Coronary artery (tissue), 2 donors: ENCODE measurements around the gene NEDD4L.

ENCODE experiments used
- DNase-seq: peaks from one replicate; pipeline ENCODE4 v3.0.0-alpha.2; 2017; ENCODE audit warnings: low spot score
- H3K27ac ChIP-seq, 2 donors: fragments of 200-600 bp; sonication (generic); one replicate each; pipeline ENCODE4 v1.5.1; 2016 to 2019
- H3K4me3 ChIP-seq: fragments of 200-600 bp; sonication (generic); 2 replicates; pipeline ENCODE4 v1.5.1; 2016; ENCODE audit warnings: mild to moderate bottlenecking, moderate library complexity
- TF ChIP-seq, protein P1 (sequence below): fragments of 200-600 bp; sonication (generic); IDR thresholded peaks from one replicate; pipeline ENCODE4 v1.5.1; 2019; ENCODE audit warnings: antibody characterized with exemption

Gene NEDD4L

GRCh38 chr18:58196164-58196563, 152.1 kb downstream of the NEDD4L start:
- TF ChIP-seq, protein P1, sequence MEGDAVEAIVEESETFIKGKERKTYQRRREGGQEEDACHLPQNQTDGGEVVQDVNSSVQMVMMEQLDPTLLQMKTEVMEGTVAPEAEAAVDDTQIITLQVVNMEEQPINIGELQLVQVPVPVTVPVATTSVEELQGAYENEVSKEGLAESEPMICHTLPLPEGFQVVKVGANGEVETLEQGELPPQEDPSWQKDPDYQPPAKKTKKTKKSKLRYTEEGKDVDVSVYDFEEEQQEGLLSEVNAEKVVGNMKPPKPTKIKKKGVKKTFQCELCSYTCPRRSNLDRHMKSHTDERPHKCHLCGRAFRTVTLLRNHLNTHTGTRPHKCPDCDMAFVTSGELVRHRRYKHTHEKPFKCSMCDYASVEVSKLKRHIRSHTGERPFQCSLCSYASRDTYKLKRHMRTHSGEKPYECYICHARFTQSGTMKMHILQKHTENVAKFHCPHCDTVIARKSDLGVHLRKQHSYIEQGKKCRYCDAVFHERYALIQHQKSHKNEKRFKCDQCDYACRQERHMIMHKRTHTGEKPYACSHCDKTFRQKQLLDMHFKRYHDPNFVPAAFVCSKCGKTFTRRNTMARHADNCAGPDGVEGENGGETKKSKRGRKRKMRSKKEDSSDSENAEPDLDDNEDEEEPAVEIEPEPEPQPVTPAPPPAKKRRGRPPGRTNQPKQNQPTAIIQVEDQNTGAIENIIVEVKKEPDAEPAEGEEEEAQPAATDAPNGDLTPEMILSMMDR = no peak
- no peak overlapping the region for H3K4me3 ChIP-seq
- DNase-seq = no peak
- H3K27ac ChIP-seq = no peak overlapping the region

DNA sequence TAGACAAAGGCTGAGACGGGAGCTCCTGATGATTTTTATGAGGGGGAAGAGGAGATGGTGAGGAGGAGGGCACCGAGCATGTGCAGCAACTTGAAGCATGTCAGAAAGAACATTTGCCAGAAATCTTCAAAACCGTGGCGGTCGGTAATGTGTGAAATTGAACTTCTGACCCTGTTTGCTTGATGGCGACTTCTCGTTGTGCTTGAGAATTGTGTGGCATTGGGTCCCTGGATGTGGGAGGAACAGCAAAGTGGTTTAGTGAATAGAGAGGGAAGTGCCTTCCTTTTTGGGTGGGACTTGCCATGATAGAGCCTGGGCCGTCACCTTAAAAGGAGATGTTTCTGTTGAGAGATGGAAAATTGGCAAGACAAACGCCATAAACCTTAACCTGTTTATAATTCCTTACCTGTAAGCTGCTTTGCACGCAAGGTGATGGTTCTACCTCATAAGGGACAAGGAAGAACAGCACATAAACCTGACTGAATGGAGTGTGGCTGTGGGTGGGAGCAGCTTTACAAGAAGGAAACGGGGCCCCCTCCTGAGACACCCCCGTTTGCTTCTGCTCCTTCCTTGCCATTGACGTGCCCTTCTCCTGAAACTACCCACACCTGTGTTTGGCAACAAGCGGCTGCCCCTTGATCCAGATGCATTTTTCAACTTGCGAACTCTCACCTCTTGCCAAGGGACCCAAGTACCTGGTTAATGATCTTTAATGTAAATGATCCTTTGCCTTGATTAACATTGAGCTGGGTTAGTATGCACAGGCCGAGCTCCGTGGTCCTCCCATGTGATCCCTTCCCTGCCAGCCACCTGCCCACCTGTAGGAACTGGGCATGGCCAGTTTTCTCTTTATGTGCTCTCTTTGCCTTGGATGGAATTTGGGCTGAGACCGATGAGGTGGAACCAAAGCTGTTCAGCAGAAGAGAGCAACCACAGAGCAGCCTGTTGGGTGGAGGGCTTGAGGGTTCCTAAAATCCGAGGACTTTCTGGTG, 153.2 kb downstream of the NEDD4L start:
- TF ChIP-seq, protein P1 = no peak
- H3K27ac ChIP-seq = no peak overlapping the region
- DNase-seq = no peak
- H3K4me3 ChIP-seq = no peak overlapping the region

- DNase-seq = no peak
- no peak overlapping the region for H3K4me3 ChIP-seq
- TF ChIP-seq, protein P1 = no peak
- H3K27ac ChIP-seq = no peak overlapping the region
Observed at GRCh38 chr18:58201268-58201667, 157.2 kb downstream of the NEDD4L start.

DNA sequence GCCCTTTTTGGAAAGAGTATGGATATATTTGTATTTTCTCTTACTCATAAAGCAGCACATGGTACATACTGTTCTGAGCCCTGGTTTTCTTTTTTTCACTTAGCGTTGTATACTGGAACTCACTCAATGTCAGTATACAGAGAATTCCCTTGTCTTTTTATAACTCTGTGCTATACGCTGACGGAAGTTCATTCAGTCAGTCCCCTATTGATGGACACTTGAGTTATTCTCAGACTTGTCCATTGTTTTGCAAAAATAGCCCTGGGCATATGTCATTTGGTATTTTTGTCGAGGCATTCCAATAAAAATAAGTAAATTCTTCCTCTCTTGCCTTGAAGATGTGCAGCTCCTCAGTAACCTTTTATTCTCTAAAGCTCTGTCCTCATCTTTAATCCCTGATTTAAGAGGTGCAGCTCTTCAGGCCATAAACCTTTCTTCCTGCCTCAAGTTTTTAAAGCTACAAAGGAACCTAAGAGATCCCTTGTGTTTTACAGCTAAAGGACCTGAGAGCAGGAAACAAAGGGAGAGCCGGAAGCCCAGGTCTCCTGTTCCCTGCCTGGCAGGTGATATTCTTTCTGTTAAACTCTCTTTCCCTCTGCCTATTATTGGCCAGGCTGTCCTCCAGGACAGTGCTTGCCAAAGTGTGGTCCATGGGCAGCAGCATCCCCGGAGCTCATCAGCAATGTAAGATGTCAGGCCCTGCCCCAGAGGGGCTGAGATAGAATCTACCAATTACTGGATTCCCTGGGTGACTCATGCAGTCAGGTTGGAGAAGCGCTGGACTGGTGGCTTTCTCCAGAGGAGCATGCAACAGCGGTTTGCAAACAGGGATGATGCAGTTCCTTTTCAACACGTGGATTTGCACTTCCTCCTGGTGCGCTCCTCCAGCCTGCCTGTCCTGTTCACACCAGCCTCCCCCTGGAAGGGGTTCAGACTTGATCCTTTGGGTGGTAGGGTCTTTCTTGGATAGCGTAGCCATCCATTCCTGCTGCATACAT, 158.0 kb downstream of the NEDD4L start:
- H3K4me3 ChIP-seq = no peak overlapping the region
- TF ChIP-seq, protein P1 = no peak
- H3K27ac ChIP-seq = no peak overlapping the region
- no peak for DNase-seq

GRCh38 chr18:58204776-58205442, 160.9 kb downstream of the NEDD4L start:
- TF ChIP-seq, protein P1 = no peak
- DNase-seq = no peak
- Histone ChIP-seq H3K4me3 (no peak overlapping the region), H3K27ac (no peak overlapping the region)

DNA sequence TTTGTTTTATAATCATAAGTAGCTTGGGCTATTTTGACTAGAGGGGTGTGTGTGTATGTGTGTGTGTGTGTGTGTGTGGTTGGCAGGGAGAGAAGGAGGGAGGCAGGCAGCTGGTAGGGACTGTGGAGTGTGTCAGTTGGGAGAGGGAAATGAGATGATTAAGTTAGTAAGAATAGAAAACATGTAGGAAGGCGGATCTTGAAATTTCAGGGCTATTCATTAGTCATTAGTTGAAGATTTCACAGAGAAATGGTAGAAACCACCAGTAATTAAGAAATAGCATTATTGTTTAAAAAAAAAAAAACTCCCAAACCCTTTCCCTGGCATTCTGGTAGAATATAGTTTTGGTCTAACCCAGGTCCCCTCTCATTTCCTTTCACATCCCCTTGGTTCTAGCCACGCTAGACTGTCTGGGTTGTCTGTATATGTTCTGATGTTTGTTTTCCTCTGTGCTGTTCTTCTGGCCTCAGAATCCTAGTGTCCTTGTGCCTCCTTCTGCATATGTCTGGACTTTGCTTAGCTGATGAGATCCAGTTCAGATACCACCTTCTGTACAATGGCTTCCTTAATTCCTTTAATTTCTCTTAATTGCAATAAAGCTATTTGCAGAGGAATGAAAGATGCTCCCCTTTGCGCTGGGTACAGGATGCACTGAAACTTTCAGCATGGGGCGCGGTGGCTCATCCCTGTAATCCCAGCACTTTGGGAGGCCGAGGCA, 161.6 kb downstream of the NEDD4L start:
- DNase-seq = no peak
- Histone ChIP-seq H3K27ac (no peak overlapping the region), H3K4me3 (no peak overlapping the region)
- TF ChIP-seq, protein P1 = no peak
